ENCODE measurements around the gene PZP. TPM values are rescaled to one million over a fixed set of nuclear protein-coding genes. Genes with fewer than 3 reads are reported as not detected.

PZP gene
- polyA plus RNA-seq, 1 donor (not counting 4 experiments of a cell fraction or from before 2014, with no cell fraction given) = not detected

- FAIRE-seq (no peak), DNase-seq (ENCODE audit: low read depth, low spot score) (no peak)
- TF ChIP-seq CTCF (optimal IDR thresholded peaks at IDR 0.05 in 1 of 3, IDR thresholded peaks at IDR 0.05 in 1 of 3, conservative IDR thresholded peaks at IDR 0.05 in 1 of 3; ENCODE audit: extremely low read depth in 1 of 3, insufficient read depth in 2 of 3, low read length in 3 of 3) = no peak
- TF ChIP-seq EZH2 (IDR thresholded peaks at IDR 0.05; ENCODE audit: low read length) = no peak
- Histone ChIP-seq H3K36me3 (ENCODE audit: control insufficient read depth in 2 of 2, extremely low read depth in 1 of 2, insufficient read depth in 2 of 2, low read length in 2 of 2) (no peaks in the 10 kb centered on the region), H3K4me2 (ENCODE audit: control insufficient read depth, extremely low read depth, insufficient read depth, low read depth, low read length) (no peak overlapping the region), H3K27me3 (ENCODE audit: control insufficient read depth, extremely low read depth, insufficient read depth, low read length) (no peaks in the 10 kb centered on the region), H3K9me1 (ENCODE audit: control insufficient read depth, extremely low read depth, insufficient read depth, low read length) (no peaks in the 10 kb centered on the region), H3K9me3 (ENCODE audit: control insufficient read depth, low read depth, low read length) (no peaks in the 10 kb centered on the region), H3K79me2 (ENCODE audit: control insufficient read depth, insufficient read depth, low read length) (no peaks in the 10 kb centered on the region), H3K4me3 (ENCODE audit: control insufficient read depth in 2 of 3, extremely low read depth in 1 of 3, insufficient read depth in 2 of 3, low read depth in 1 of 3, low read length in 3 of 3) (no peak overlapping the region), H3K4me1 (ENCODE audit: control insufficient read depth, extremely low read depth, insufficient read depth, low read length) (no peaks in the 10 kb centered on the region), H4K20me1 (ENCODE audit: control insufficient read depth, extremely low read depth, insufficient read depth, low read length) (no peaks in the 10 kb centered on the region), H3K27ac (ENCODE audit: control insufficient read depth, insufficient read depth, low read length) (no peak overlapping the region), H3K9ac (ENCODE audit: control insufficient read depth, extremely low read depth, insufficient read depth, low read length) (no peak overlapping the region), H2AFZ (ENCODE audit: control insufficient read depth, low read length) (no peak overlapping the region)
- dilution Hi-C loops (cut with MboI; ENCODE audit: extremely low pct_ligation_motif_present, low sequenced_read_pairs) = no loop called here
Measured at GRCh38 chr12:9214534-9214933, 6.3 kb upstream of the PZP start.

DNA sequence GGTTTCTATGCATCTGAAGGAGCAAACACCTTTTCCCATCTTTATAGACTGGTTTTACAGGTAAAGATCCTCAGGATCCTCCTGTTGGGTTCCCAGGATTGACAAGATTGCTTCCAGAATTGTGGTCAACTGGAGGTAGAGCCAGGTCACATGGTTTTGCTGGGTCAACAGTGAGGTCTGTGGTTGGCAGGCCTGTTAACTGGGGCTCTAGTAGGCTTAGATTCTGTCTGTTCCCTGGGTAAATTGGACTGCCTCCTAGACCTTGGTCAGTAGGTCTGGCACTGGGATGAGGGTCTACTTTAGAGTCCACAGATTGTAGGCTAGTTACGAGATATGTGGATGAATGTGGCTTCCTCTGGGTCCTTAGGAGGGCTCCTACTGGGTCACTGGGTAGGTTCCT is 3.5 kb upstream of the PZP start:
- Histone ChIP-seq H3K9me1 (ENCODE audit: control insufficient read depth, extremely low read depth, insufficient read depth, low read length) (no peaks in the 10 kb centered on the region), H3K36me3 (ENCODE audit: control insufficient read depth in 2 of 2, extremely low read depth in 1 of 2, insufficient read depth in 2 of 2, low read length in 2 of 2) (no peaks in the 10 kb centered on the region), H3K4me2 (ENCODE audit: control insufficient read depth, extremely low read depth, insufficient read depth, low read depth, low read length) (no peak overlapping the region), H3K9me3 (ENCODE audit: control insufficient read depth, low read depth, low read length) (no peaks in the 10 kb centered on the region), H4K20me1 (ENCODE audit: control insufficient read depth, extremely low read depth, insufficient read depth, low read length) (no peaks in the 10 kb centered on the region), H3K4me3 (ENCODE audit: control insufficient read depth in 2 of 3, extremely low read depth in 1 of 3, insufficient read depth in 2 of 3, low read depth in 1 of 3, low read length in 3 of 3) (no peak overlapping the region), H3K9ac (ENCODE audit: control insufficient read depth, extremely low read depth, insufficient read depth, low read length) (no peak overlapping the region), H3K27me3 (ENCODE audit: control insufficient read depth, extremely low read depth, insufficient read depth, low read length) (no peaks in the 10 kb centered on the region), H3K79me2 (ENCODE audit: control insufficient read depth, insufficient read depth, low read length) (no peaks in the 10 kb centered on the region), H3K27ac (ENCODE audit: control insufficient read depth, insufficient read depth, low read length) (no peak overlapping the region), H3K4me1 (ENCODE audit: control insufficient read depth, extremely low read depth, insufficient read depth, low read length) (no peaks in the 10 kb centered on the region), H2AFZ (ENCODE audit: control insufficient read depth, low read length) (no peak overlapping the region)
- TF ChIP-seq CTCF (optimal IDR thresholded peaks at IDR 0.05 in 1 of 3, IDR thresholded peaks at IDR 0.05 in 1 of 3, conservative IDR thresholded peaks at IDR 0.05 in 1 of 3; ENCODE audit: extremely low read depth in 1 of 3, insufficient read depth in 2 of 3, low read length in 3 of 3) (no peak), EZH2 (IDR thresholded peaks at IDR 0.05; ENCODE audit: low read length) (no peak)
- dilution Hi-C loops (cut with MboI; ENCODE audit: extremely low pct_ligation_motif_present, low sequenced_read_pairs) = no loop called here
- no peak for DNase-seq (ENCODE audit: low read depth, low spot score)
- no peak for FAIRE-seq
